SK-N-SH treated with all-trans-retinoic acid at 6 μM for 48 hours (cell line): ENCODE data around the gene CLPTM1L.

Source experiments
- ARNTL ChIP-seq: fragments of 450-650 bp; formaldehyde crosslinking; IDR thresholded peaks from 2 replicates; pipeline ENCODE4 v1.5.0; 2020; ENCODE audit warnings: low read depth, mild to moderate bottlenecking, moderate library complexity, borderline replicate concordance
- CREB5 ChIP-seq: fragments of 250-450 bp; sonication (Bioruptor Pico); IDR thresholded peaks from 2 replicates; pipeline ENCODE4 v1.5.1; 2020; ENCODE audit warnings: low read depth, mild to moderate bottlenecking, moderate library complexity
- CSDC2 ChIP-seq: fragments of 250-450 bp; sonication (Bioruptor Pico); IDR thresholded peaks from 2 replicates; pipeline ENCODE4 v1.5.0; 2020; ENCODE audit warnings: mild to moderate bottlenecking, moderate library complexity
- GLIS3 ChIP-seq: fragments of 250-450 bp; sonication (Bioruptor Pico); IDR thresholded peaks from 2 replicates; pipeline ENCODE4 v1.5.0; 2020; ENCODE audit warnings: mild to moderate bottlenecking, moderate library complexity
- PATZ1 ChIP-seq: fragments of 250-450 bp; sonication (Bioruptor Pico); IDR thresholded peaks from 2 replicates; pipeline ENCODE4 v1.8.0; 2020; ENCODE audit warnings: mild to moderate bottlenecking, moderate library complexity, borderline replicate concordance
- RARB ChIP-seq: fragments of 250-450 bp; sonication (Bioruptor Pico); IDR thresholded peaks from 2 replicates; pipeline ENCODE4 v1.8.0; 2021; ENCODE audit warnings: mild to moderate bottlenecking, moderate library complexity
- ZFP30 ChIP-seq: fragments of 450-650 bp; formaldehyde crosslinking; IDR thresholded peaks from 2 replicates; pipeline ENCODE4 v1.5.0; 2022; ENCODE audit warnings: mild to moderate bottlenecking, moderate library complexity

GRCh38 chr5:1278656-1279442 lies 66.0 kb downstream of the CLPTM1L start:
- TF ChIP-seq GLIS3 (CRISPR knock-in tag) (no peak), PATZ1 (CRISPR knock-in tag) (no peak), ARNTL (CRISPR knock-in tag) (no peak), CSDC2 (CRISPR knock-in tag) (no peak), ZFP30 (CRISPR knock-in tag) (no peak), RARB (CRISPR knock-in tag) (no peak), CREB5 (CRISPR knock-in tag) (no peak)
